Peyer's patch (tissue), 4 donors: Measurements from ENCODE around the gene TCP10L.

Experiments
- CTCF ChIP-seq, 6 experiments: fragments of 450-650 bp in 4 of 6; fragments of 200-600 bp in 2 of 6; sonication (generic) in 1 of 6; IDR thresholded peaks; one replicate each; pipeline ENCODE4 v1.5.1; 2017 to 2019; ENCODE audit warnings: antibody characterized with exemption in 6 of 6, mild to moderate bottlenecking in 3 of 6, moderate library complexity in 1 of 6
- POLR2A ChIP-seq, 2 donors: fragments of 450-650 bp; IDR thresholded peaks; one replicate each; pipeline ENCODE4 v1.5.1; 2017; ENCODE audit warnings: antibody characterized with exemption in 2 of 2, mild to moderate bottlenecking in 2 of 2, moderate library complexity in 2 of 2

GRCh38 chr21:32599526-32599925 lies 14.2 kb upstream of the TCP10L start:
- TF ChIP-seq CTCF (IDR thresholded peaks at IDR 0.05), result no peak
- TF ChIP-seq POLR2A (IDR thresholded peaks at IDR 0.05), result no peak
